ENCODE data around the gene TAF4B.

DNA sequence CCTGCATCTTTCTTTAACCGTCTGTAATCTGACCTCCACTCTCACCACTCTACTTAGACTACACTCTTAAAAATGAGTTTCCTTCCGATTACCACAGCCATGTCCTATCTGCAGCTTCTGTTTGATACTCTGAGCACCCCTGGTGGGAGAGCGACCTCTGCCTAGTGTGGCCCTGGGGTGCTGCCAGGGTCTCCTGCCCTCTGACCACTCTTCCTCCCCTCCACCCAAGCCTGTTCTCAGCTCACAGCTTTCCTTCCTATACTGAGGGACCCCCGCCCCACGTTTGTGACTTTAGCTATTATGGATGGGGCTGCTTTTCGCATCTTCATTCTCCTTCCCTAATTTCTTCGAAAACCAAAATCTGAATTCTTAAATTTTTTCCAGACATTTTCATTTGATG, 189.4 kb downstream of the TAF4B start:
- TF ChIP-seq, protein P1, sequence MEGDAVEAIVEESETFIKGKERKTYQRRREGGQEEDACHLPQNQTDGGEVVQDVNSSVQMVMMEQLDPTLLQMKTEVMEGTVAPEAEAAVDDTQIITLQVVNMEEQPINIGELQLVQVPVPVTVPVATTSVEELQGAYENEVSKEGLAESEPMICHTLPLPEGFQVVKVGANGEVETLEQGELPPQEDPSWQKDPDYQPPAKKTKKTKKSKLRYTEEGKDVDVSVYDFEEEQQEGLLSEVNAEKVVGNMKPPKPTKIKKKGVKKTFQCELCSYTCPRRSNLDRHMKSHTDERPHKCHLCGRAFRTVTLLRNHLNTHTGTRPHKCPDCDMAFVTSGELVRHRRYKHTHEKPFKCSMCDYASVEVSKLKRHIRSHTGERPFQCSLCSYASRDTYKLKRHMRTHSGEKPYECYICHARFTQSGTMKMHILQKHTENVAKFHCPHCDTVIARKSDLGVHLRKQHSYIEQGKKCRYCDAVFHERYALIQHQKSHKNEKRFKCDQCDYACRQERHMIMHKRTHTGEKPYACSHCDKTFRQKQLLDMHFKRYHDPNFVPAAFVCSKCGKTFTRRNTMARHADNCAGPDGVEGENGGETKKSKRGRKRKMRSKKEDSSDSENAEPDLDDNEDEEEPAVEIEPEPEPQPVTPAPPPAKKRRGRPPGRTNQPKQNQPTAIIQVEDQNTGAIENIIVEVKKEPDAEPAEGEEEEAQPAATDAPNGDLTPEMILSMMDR (IDR thresholded peaks at IDR 0.05; ENCODE audit: borderline replicate concordance, extremely low read depth, low read length, poor library complexity, severe bottlenecking) = no peak
- TF ChIP-seq EZH2 (IDR thresholded peaks at IDR 0.05; ENCODE audit: borderline replicate concordance, low read depth, low read length, severe bottlenecking) = no peak
